ENCODE data around the gene LRRN2.

DNA sequence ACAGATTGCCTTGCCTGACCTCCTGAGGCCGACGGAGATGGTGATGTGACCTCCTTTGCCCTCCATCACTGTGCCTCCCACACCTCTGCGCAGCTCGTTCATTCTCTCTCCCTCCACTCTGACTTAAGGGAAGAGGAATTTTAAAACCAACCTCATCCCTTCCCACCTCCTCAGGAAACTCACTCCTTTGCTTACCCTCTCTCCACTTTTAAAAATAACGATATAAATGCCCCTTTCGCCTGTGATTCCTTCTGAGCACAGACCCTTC, 21.2 kb downstream of the LRRN2 start:
- TF ChIP-seq, protein P1, sequence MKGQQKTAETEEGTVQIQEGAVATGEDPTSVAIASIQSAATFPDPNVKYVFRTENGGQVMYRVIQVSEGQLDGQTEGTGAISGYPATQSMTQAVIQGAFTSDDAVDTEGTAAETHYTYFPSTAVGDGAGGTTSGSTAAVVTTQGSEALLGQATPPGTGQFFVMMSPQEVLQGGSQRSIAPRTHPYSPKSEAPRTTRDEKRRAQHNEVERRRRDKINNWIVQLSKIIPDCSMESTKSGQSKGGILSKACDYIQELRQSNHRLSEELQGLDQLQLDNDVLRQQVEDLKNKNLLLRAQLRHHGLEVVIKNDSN (IDR thresholded peaks at IDR 0.05): no peak
- no peak for TF ChIP-seq TAF1 (IDR thresholded peaks at IDR 0.05; ENCODE audit: low read depth)

Data from Ishikawa (cell line).